ENCODE measurements around the gene XPC. TPM values are rescaled to one million over a fixed set of nuclear protein-coding genes. Genes with fewer than 3 reads are reported as not detected.

The XPC gene
- total RNA-seq, 1 donor from 2014 or later, result 33.3 TPM

DNA sequence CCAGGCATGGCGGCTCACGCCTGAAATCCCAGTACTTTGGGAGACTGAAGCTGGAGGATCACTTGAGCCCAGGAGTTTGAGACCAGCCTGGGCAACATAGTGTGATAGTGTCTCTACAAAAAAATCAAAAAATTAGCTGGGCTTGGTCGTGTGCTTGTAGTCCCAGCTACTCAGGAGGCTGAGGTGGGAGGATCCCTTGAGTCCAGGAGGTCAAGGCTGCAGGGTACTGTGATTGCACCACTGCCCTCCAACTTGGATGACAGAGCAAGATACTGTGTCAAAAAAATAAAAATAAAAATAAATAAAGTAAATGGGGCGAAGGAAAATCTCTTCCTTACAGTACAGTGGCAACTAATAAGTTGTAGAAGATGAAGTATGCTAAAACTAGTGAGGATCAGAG, 29.8 kb upstream of the XPC start:
- DNase-seq (ENCODE audit: low spot score), result no peak

DNA sequence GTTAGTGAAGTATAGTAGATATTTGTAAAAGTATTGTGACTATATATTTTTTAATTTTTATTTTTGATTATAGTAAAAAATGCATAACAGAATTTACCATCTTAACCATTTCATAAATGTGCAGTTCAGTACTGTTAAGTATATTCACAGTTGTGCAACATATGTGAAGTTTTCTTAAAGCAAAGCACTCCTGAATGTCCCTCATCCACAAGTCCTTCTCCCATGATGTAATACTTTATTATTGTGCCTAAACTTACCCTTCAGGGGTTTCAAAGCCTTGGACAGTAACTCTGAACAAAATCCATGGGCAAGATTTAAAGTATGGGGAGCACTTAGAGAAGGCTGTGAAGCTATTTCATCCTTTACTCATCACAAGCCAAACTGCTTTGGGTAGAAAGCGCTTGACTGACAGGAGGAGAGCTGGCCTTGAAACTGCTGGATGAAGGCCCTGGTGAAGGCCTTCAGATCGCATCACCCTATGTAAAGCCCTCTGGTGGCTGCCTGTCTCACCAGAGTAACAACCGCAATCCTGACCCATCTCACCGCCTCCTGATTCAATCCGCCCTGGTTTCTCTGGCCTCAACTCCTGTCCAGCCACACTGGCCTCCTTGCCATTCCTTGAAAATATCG, 28.3 kb upstream of the XPC start:
- DNase-seq (ENCODE audit: low spot score), result no peak

DNA sequence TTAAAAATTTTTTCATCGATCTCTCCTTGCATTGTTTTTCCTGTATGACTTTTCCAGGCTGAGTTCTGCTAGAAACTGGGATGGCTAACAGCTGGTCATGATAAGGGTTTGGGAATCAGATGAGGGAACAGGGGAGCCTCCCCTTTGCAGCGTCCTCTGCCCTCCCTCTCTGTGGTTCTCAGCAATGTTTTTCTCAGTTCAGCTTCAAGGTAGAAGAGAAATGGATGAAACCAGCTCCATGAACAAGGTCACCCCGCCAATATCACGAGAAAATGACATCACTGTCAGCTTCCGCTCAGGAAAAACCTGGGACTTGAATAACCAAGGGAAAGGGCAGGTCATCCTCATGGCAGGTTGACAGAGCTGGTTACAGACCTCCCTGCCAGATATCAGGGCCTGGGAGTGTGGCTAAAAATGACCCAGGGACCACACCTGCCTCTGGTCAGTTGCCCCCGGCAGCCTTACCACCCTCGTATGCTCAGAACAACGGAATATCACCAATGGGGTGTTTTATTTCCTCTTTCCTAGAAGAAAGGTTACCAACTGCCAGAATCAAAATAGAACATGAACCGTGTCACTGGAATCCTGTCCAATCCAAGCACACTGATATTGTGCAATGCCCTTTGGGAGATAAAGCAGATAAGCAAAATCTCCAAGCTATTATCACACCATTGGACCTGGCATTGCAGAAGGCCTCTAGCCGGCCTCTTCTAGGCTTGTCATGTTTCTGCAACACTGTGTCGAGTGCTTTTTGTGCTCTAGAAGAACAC, 26.3 kb upstream of the XPC start:
- DNase-seq (ENCODE audit: low spot score), result peak; percentile 60

DNA sequence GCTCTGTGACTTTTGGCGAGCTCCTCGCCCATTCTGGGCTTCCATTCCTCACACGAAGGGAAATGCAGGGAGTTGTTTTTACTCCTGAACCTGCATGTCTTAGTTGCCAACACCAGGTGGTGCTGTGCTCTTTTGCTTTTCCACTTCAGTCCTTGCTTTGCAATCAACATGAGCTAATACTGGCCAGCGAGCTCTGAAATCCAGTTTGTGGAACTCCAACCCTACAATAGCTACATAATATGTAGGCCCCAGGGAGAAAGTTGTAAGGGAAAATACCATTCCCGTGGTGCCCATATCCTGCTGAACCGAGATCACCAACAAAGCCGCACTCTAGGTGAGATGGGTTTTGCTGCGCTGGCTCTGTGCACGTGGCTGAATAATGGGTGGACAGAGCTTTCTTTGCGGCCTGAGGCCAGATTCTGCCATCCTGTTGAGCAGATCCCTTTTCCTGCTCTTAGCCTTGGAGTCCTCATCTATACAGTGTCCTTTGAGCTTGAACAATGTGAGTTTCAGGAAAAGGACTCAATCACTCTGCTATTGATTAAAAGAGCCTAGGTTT, 25.2 kb upstream of the XPC start:
- DNase-seq (ENCODE audit: low spot score), result peak; percentile 76

DNA sequence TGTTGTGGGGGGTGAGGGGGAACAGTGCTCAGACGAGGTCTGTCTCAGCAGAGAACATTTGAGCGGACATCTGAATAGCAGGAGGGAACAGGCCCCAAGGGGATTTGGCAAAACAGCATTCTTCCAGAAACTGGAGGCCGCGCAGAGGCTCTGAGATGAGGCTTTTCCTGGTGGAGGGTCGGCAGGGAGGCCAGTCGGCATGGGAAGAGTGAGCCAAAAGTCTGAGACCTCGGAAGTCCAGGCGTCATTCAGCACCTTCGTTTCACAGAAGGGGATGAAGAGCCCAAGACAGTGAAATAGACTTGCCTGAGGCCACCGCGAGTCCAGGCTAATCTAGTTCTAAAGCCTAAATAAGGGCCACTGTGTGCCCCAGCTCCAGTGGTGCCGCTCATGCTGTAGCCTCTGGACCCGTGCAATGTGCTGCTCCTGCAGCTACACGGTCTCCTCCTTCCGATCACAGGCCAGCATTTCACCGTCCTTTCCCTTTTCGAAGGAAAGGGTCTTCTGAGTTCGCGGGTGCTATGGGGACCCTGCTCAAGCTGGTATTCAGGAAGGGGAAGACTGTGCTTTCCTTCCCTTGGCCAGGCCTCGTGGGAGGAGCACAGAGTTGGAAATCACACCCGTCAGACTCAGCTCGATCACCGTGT, 24.6 kb upstream of the XPC start:
- DNase-seq (ENCODE audit: low spot score), result no peak

DNA sequence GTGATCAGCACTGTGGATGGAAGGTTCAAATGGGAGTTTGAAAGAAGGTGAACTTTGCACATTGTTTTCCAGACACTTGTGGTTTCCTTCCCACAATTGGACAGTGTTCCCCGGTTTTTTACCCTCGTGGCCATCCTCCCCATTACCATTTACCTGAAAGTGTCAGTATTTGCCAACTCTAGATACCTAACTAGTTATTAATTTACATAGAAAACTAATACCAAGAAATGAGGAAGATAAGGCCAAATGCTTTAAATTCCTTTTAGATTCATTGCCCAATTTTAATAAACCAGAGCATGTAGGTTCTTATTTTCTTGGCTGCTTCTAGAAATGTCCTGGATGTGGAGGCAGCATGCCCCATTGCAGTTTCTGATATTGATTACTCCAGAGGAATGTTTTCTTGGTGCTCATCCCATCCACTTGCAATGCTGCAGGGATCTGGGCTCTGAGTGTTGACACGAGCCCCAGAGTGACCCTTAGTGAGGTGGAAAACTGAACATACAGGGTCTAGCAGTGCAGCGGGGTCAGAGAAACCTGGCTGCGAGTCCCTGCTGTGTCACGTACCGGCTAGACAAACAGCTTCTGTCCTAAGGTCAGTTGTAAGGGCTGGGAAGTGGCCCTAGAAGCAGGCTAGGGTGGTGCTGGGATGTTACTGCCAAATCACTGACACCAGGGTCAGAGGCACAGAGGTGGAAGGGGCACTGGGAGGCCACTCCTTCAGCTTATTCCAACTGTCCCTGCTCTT, 23.7 kb upstream of the XPC start:
- peak; percentile 35 for DNase-seq (ENCODE audit: low spot score)

DNA sequence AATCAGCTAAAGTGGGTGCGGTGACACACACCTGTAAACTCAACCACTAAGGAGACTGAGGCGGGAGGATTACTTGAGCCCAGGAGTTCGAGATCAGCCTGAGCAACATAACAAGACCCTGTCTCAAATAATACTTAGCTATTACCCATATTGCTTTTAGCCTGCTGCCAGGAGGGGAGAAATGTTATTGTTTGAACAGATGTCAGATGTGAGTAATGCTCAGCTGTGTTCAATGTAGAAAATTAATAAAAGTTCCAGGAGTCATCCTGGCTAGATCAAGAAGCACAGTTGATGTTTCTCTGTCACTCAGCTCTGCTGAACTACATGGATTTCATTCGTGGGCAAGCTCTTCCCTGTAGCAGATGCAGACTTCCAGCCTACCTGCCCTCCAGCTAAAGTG, 22.4 kb upstream of the XPC start:
- DNase-seq (ENCODE audit: low spot score), result no peak

DNA sequence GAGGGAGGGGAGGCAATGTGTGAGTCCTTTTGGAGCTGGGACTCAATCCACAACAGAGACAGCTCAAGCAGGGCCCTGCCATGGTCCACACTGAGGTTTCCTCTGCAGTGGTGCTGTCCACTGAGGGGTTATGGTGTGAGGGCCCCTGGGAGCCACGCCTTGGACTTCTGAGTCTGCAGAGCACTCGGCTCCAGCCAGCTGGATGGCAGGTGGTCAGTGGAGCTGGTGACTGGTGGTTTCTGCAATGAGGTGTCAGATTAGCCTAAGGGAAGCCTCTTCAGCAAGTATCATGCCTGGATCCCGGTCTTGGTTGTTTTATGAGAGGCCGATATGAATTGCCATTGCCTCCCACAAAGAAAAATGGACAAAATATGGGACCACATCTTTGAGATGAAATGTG, 21.9 kb upstream of the XPC start:
- DNase-seq (ENCODE audit: low spot score), result no peak

DNA sequence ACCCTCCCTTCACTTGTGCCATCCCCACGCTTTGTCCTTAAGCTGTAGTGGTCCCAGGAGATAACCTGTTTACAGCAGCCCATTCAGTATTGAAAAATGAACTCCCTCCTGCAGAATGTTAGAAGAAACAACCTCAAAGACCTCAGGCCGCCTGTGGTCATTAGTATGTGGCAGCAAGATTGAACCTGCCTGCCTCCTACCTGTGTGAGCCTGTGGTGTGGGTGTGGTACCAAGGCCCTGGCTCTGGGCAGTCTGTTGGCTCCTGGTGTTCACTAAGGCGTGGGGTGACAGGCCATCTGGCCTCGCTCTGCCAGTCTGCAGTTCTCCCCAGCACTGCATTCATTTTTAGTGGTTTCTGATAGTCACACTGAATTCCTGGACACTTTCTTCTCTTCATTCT, 21.2 kb upstream of the XPC start:
- no peak for DNase-seq (ENCODE audit: low spot score)

DNA sequence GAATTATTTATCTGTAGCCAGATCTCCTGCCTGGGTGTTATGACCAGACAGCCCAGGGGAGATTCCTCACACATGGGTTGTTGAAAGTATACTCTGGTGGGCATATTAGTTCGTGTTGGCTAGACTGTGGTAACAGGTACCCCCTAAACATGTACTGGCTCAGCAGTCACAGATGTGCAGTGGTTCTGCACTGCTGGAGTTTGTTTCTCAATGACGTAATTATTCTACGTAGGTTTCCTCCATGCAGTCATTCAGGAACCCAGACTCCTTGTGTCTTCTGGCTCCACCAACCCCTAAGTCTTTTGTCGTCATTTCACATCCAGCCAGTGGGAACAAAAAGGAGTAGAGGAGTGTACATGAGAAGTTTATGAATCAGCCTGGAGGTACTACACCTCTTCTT, 16.5 kb upstream of the XPC start:
- no peak for DNase-seq (ENCODE audit: low spot score)

DNA sequence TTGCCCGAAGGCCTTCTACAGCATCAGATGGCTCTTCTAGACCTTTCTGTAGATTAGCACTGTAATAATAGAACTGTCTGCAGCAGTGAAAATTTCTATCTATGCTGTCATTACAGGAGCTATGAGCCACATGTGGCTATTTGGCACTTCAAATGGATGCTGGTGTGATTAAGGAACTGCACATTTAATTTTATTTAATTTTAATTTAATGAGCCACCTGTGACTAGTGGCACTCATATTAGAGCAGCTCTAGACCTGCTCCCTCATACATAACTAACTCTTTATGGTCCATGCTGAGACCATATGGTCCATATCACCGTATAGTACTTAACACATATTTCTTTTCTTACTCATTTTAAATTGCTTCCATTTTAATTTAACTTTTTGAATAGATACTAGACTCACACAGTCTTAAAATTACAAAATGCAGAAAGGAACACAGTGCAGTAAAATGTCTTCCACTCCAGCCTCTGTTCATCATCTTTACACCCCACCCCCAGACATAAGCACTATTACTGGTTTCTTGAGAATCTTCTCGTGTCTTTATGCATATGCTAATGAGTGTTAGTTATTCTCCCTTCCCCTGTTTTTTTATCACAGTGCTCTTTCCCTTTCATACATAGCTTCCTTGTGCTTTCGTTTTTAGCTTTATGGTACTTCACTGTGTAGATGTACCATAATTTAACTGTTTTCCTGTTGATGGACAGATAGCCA, 9.8 kb upstream of the XPC start:
- no peak for DNase-seq (ENCODE audit: low spot score)

DNA sequence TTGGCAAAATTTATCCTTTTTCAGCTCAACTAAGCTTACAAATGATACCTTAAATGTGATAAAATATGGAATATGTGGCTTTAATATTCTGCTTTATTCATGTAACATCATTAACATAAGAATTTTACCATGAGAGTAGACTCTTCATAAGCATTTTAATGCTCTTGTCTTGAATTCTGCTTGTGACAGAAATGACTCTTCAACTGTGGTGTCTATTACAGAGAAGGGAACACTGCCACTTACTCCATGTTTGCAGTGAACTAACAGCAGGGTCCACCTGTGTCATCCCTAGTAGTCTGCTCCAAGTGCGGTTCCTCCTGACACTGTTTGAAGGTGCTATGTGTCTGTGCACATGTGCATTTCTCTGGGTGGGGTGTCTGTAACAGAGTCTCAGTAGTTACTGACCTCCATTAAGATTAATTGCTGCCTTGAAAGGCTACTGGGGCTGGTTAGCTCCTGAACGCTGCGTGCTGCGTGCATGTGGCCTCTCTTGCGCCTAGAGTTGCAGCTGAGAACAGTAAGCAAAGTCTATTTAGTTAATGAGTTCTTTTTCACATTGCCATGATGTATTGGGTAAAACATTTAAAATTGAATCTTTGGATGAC, 8.6 kb upstream of the XPC start:
- no peak for DNase-seq (ENCODE audit: low spot score)

DNA sequence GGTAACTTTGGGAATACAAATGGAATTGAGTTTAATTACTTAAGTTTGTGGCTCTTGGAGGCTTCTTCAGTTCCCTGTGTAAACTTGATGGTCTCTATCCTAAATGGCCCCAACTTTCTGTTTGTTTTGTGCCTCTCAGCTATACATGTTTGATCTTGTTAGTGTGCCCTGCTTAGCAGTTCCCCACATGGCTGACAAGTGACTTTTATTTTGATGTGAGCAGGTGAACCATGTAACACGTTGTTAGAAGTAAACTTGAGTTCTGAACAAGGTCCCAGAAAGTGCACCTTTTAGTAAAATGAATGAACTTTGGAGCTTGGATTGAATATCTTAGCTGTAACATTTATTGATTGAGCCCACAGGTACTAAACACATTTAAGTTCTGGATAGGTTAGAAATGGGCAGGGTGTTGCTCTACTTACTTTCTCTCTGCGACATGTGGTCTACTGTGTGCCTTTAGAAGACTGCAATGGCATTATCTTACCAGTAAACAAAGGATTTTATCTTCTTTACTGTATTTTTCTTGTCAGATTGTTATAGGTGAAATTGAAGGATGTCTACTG, 4.7 kb upstream of the XPC start:
- no peak for DNase-seq (ENCODE audit: low spot score)

DNA sequence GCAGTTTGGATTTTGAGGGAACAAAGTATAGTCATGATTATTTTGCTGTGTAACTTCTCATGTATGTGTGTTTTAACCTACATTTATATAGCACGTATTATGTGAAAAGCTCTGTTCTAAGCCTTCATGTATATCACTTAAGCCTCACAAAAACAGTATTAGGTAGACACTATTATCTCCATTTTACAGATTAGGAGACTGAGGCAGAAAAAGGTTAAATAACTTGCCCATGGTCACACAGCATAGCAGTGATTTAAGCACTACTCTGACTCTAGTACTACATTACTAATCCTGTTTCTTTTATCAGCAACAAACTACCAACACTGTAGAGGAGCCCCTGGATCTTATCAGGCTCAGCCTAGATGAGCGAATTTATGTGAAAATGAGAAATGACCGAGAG, 2.9 kb upstream of the XPC start:
- no peak for DNase-seq (ENCODE audit: low spot score)

DNA sequence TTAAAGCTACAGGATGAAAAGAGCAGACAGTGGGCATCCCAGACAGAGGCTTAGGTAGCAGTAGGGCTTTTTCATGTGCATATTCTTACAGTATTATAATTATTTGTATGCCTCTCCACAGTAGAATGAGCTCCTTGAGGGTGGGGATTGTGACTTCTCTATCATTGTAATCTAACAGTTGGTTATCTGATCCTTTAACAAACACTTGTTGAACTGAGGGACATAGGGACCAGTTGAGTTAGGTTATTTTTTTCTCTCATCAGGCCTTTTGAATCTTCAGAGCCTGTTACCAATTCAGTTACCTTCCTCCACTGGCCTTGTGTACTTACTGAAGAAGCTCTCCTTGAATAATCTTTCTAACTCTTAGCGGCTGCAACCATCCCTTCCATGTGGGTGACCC, 1.4 kb upstream of the XPC start:
- DNase-seq (ENCODE audit: low spot score), result no peak

DNA sequence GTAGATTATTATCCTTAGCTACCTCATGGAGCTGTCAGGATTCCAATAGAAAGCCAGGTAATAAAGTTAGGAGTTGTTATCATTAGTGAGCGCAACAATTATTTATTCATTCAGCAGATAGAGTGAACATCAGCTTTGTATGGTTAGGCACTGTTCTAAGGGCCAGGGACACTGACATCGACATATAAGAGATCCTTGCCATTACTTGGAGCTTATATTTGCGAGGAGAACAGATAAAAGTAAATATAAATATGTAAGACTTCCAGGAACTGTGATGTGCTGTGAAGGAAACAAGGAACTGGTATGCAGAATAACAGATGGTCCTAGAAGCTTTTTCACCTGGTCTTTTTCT, 689 bp upstream of the XPC start:
- no peak for DNase-seq (ENCODE audit: low spot score)

DNA sequence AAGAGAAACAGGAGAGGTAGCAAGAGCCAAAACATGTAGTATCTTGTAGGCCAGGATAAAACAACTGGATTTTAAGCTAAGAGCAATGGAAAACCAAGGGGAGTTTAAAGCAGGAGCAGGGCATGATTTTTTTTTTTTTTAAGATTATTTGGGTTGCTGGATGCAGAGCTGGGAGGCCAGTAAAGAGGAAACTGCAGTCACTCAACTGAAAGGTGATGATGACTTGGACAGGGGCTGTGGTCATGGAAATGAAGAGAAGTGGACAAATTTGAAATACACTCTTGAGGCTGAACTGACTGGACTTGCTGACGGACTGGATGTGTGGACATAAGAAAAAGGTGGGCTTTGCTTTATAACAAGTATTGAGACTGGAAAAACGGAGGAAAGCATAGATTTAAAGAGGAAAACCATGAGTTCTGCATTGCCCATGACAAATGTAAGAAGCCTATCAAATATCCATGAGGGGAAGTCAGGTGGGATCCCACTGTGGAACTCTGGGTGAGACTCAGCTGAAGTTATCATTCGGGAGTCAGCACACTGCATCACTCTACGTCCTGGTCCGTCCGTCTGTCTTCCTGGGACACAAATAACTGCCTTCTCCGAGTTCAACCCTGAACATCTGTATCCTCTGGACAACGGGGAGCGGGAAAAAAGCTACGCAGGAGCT, 688 bp downstream of the XPC start:
- DNase-seq (ENCODE audit: low spot score), result no peak

DNA sequence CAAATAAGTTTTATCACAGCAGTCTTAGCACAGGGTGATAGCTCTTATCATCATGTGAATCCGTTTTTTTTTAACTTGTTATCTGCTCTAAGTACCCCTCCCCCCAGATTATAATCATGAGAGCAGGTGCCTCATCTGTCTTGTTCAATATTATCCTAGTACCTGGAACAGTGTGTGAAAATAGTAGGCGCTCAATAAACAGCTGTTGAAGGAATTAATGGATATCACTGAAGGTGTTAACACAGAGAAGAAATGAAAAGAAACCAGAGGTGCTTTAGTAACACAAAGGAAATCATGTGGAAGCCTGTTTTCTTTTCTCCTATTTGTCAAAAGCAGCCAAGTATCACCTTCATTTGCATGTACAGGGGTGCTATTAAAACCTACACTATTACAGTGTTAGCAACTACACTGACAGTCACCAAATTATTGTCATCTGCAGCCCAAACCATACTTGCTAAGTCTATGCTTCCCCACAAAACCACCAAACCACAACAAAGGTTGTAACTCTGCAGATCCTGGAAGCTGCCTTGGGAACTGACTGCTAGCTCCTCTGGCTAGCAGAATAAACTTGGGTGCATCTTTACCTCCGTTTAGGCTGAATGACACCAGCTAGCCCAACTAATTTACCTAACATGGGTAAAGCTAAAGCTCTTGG, 2.9 kb downstream of the XPC start:
- DNase-seq (ENCODE audit: low spot score), result no peak

DNA sequence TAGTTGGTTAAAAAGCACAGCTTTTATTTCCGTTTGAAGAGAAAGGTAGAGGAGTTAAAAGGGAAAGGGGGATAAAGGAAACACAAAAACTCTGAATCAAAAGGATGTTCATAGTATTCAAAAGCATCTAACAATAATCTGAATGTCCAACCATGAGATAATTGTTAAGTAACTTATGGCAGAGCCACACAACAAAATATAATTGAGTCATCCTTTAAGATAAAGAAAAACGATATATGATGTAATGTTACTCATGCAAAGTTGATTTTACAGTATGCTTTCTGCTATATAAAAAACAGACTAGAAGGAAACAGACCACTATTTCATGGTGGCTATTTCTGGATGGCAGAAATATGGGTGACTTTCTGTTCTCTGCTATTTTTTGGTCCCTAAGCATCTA, 3.9 kb downstream of the XPC start:
- DNase-seq (ENCODE audit: low spot score), result no peak

DNA sequence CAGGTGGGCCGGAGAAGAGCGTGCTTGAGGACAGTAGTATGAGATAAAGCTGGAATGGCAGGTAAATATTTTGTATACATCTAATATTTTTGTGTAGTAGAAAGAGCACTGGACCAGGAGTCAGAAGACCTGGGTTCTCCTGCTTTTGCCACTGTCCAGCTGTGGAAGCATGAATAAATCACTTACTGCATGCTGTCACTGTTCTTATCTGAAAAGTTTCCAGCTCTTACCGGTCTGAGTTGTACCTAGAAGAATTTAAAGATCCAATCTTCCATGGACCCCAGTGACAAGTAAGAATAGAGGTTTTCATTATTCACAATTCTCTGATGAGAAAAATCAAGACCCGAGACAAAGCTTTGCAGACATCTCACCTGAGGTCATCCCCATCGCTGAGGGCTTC, 5.9 kb downstream of the XPC start:
- no peak for DNase-seq (ENCODE audit: low spot score)

Data from mucosa of gallbladder (tissue), 1 donor.